Measurements from ENCODE around the gene LRRFIP1. TPM values are rescaled to one million over a fixed set of nuclear protein-coding genes. Genes with fewer than 3 reads are reported as not detected.

LRRFIP1 gene
- total RNA-seq, 1 donor from 2014 or later: 40.7 TPM

- Mint-ChIP-seq H3K27me3 (ENCODE audit: insufficient read depth, low read depth) (peaks cover 4% of the 10 kb centered on the region), H3K9me3 (no peaks in the 10 kb centered on the region), H3K27ac (no peak overlapping the region), H3K4me3 (no peak overlapping the region), H3K36me3 (peaks cover 6% of the 10 kb centered on the region), H3K4me1 (peaks cover 27% of the 10 kb centered on the region)
- no peak for DNase-seq (ENCODE audit: low spot score)
- no peak overlapping the region for H3K27ac ChIP-seq
- H3K4me1 ChIP-seq: peaks cover 17% of the 10 kb centered on the region
- H4K20me1 ChIP-seq (ENCODE audit: low read depth): no peaks in the 10 kb centered on the region
- no peak overlapping the region for H2AFZ ChIP-seq (replicated peaks)
- no peaks in the 10 kb centered on the region for H3K27me3 ChIP-seq
- TF ChIP-seq CTCF (IDR thresholded peaks at IDR 0.05): no peak
- no peak overlapping the region for H3K4me2 ChIP-seq
- no peaks in the 10 kb centered on the region for H3K79me2 ChIP-seq (ENCODE audit: low read depth)
- no peaks in the 10 kb centered on the region for H3K9me3 ChIP-seq (ENCODE audit: low read depth)
- no peaks in the 10 kb centered on the region for H3F3A ChIP-seq (ENCODE audit: low read depth)
- no peaks in the 10 kb centered on the region for H3K36me3 ChIP-seq
- no peak overlapping the region for H3K4me3 ChIP-seq
- H3K9ac ChIP-seq: no peak overlapping the region
Observed at GRCh38 chr2:237724811-237725478, 97.6 kb downstream of the LRRFIP1 start.

GRCh38 chr2:237725661-237726060 lies 98.3 kb downstream of the LRRFIP1 start:
- Histone ChIP-seq H3K36me3 (no peaks in the 10 kb centered on the region), H3K79me2 (ENCODE audit: low read depth) (no peaks in the 10 kb centered on the region), H3K27me3 (no peaks in the 10 kb centered on the region), H4K20me1 (ENCODE audit: low read depth) (no peaks in the 10 kb centered on the region), H3K4me2 (no peak overlapping the region), H3K27ac (no peak overlapping the region), H2AFZ (replicated peaks) (no peak overlapping the region), H3K4me1 (peaks cover 17% of the 10 kb centered on the region), H3K9me3 (ENCODE audit: low read depth) (no peaks in the 10 kb centered on the region), H3K9ac (no peak overlapping the region), H3F3A (ENCODE audit: low read depth) (no peaks in the 10 kb centered on the region), H3K4me3 (no peak overlapping the region)
- H3K36me3 Mint-ChIP-seq: peaks cover 6% of the 10 kb centered on the region
- TF ChIP-seq EZH2 (IDR thresholded peaks at IDR 0.05): no peak
- no peak for TF ChIP-seq CTCF (IDR thresholded peaks at IDR 0.05)
- TF ChIP-seq EZH2phosphoT487 (IDR thresholded peaks at IDR 0.05): no peak
- H3K27ac Mint-ChIP-seq: no peak overlapping the region
- no peak for DNase-seq (ENCODE audit: low spot score)
- no peaks in the 10 kb centered on the region for H3K9me3 Mint-ChIP-seq
- peaks cover 5% of the 10 kb centered on the region for H3K27me3 Mint-ChIP-seq (ENCODE audit: insufficient read depth, low read depth)
- H3K4me3 Mint-ChIP-seq: no peak overlapping the region
- H3K4me1 Mint-ChIP-seq: peaks cover 24% of the 10 kb centered on the region

- H3K27me3 Mint-ChIP-seq (ENCODE audit: insufficient read depth, low read depth): peaks cover 6% of the 10 kb centered on the region
- H2AFZ ChIP-seq (replicated peaks): no peak overlapping the region
- H3K9me3 Mint-ChIP-seq: no peaks in the 10 kb centered on the region
- no peaks in the 10 kb centered on the region for H3K36me3 ChIP-seq
- no peak for TF ChIP-seq EZH2 (IDR thresholded peaks at IDR 0.05)
- no peak for TF ChIP-seq EZH2phosphoT487 (IDR thresholded peaks at IDR 0.05)
- TF ChIP-seq CTCF (IDR thresholded peaks at IDR 0.05): no peak
- no peak overlapping the region for H3K27ac Mint-ChIP-seq
- H3K4me1 ChIP-seq: peaks cover 17% of the 10 kb centered on the region
- no peak overlapping the region for H3K27ac ChIP-seq
- H3K4me1 Mint-ChIP-seq: peaks cover 20% of the 10 kb centered on the region
- no peaks in the 10 kb centered on the region for H3K27me3 ChIP-seq
- no peaks in the 10 kb centered on the region for H3K9me3 ChIP-seq (ENCODE audit: low read depth)
- no peak overlapping the region for H3K4me3 Mint-ChIP-seq
- H4K20me1 ChIP-seq (ENCODE audit: low read depth): no peaks in the 10 kb centered on the region
- no peaks in the 10 kb centered on the region for H3F3A ChIP-seq (ENCODE audit: low read depth)
- no peaks in the 10 kb centered on the region for H3K79me2 ChIP-seq (ENCODE audit: low read depth)
- peaks cover 6% of the 10 kb centered on the region for H3K36me3 Mint-ChIP-seq
- DNase-seq (ENCODE audit: low spot score): no peak
- no peak overlapping the region for H3K9ac ChIP-seq
- no peak overlapping the region for H3K4me3 ChIP-seq
- H3K4me2 ChIP-seq: no peak overlapping the region
Observed at GRCh38 chr2:237726401-237726830, 99.0 kb downstream of the LRRFIP1 start.

All from neural progenitor cell (in vitro differentiated cells).